SU-DHL-6 (cell line): ENCODE measurements around the gene NDC1.

Experiments
- H2AFZ ChIP-seq: fragments of 200-600 bp; sonication (generic); 2 replicates; pipeline ENCODE4 v1.6.1; 2014; ENCODE audit warnings: low read depth, mild to moderate bottlenecking, moderate library complexity, mixed read lengths, antibody characterized with exemption, low read length; ENCODE audit not compliant: severe bottlenecking
- H3F3A ChIP-seq: fragments of 200-600 bp; shearing (Covaris generic); 2 replicates; pipeline ENCODE4 v1.6.0; 2016; ENCODE audit warnings: antibody characterized with exemption, mild to moderate bottlenecking; ENCODE audit not compliant: insufficient read depth
- H3K27ac ChIP-seq: fragments of 200-600 bp; sonication (generic); 2 replicates; pipeline ENCODE4 v1.5.1; 2016; ENCODE audit warnings: low read depth, mild to moderate bottlenecking, low read length, moderate library complexity, mixed read lengths
- H3K27me3 ChIP-seq: fragments of 200-600 bp; sonication (generic), shearing (Covaris generic); 2 replicates; pipeline ENCODE4 v1.6.0; 2014; ENCODE audit warnings: mild to moderate bottlenecking, low read length
- H3K36me3 ChIP-seq: fragments of 200-600 bp; sonication (generic); 2 replicates; pipeline ENCODE4 v1.6.1; 2014; ENCODE audit warnings: mild to moderate bottlenecking, low read length, mixed read lengths
- H3K4me2 ChIP-seq: fragments of 300-600, 200-600 bp; shearing (Covaris generic), sonication (generic); 2 replicates; pipeline ENCODE4 v1.6.0; 2014; ENCODE audit warnings: low read length, low read depth, mild to moderate bottlenecking; ENCODE audit not compliant: poor library complexity, severe bottlenecking
- H3K4me3 ChIP-seq: fragments of 200-600 bp; sonication (generic); 2 replicates; pipeline ENCODE4 v1.5.1; 2014; ENCODE audit warnings: antibody characterized with exemption, low read length, mild to moderate bottlenecking, mixed read lengths; ENCODE audit not compliant: insufficient read depth, poor library complexity, severe bottlenecking
- H3K79me2 ChIP-seq: fragments of 200-600 bp; sonication (generic); 2 replicates; pipeline ENCODE4 v1.6.1; 2014; ENCODE audit warnings: mild to moderate bottlenecking, low read length, moderate library complexity; ENCODE audit not compliant: insufficient read depth
- H3K9ac ChIP-seq: fragments of 200-600 bp; sonication (generic); 2 replicates; pipeline ENCODE4 v1.7.0; 2014; ENCODE audit warnings: mild to moderate bottlenecking, low read length
- H3K9me2 ChIP-seq: fragments of 200-600 bp; sonication (generic); replicated peaks from 2 replicates; pipeline ENCODE4 v1.6.1; 2014; ENCODE audit warnings: low read length; ENCODE audit not compliant: insufficient read depth
- H3K9me3 ChIP-seq: fragments of 200-600 bp; sonication (generic); 2 replicates; pipeline ENCODE4 v1.6.1; 2014; ENCODE audit warnings: low read length, mixed read lengths; ENCODE audit not compliant: insufficient read depth
- H4K20me1 ChIP-seq: fragments of 200-600 bp; sonication (generic); 2 replicates; pipeline ENCODE4 v1.6.1; 2014; ENCODE audit warnings: low read depth, mild to moderate bottlenecking, antibody characterized with exemption, low read length, moderate library complexity, mixed read lengths
- EZH2phosphoT487 ChIP-seq: fragments of 200-600 bp; sonication (generic), shearing (Covaris generic); conservative IDR thresholded peaks from 2 replicates; pipeline ENCODE4 v1.6.1; 2018; ENCODE audit warnings: mild to moderate bottlenecking, antibody characterized with exemption, low read length, moderate library complexity, mixed read lengths
- TF ChIP-seq, protein P1 (sequence below): fragments of 200-600 bp; sonication (generic); IDR thresholded peaks from one replicate; pipeline ENCODE4 v1.5.1; 2017; ENCODE audit warnings: antibody characterized with exemption, mild to moderate bottlenecking, low read length, moderate library complexity; ENCODE audit not compliant: insufficient read depth, poor library complexity, severe bottlenecking

The NDC1 gene

DNA sequence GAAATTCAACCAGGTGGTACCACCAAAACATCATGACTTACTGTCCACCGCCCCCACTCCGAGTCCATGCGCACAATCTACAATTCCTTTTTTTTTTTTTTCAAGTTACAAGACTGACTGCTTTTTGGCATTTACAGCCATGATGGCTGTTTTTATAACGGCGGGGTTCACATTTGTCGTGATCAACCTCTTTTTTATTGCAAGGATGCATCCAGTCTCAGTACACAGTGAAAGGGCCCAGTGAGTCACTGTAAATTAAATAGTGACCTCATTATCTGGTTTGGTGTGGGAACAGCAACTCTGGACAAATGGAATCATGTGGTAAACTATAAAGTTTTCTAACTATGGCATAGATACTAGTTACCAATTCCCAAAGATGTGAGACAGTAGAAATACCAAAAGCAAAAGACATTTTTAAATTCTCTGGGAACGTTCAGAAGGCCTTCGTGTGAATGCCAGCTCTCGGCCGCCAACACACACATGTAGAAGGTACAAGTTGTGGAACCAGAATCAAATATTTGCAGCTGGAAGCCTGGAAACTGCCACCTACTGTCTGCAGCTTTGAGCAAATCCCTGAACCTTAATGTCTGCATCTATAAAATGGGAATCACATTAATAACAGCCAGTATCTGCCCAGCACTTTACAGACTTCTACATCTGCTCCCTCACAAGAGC is 104.0 kb downstream of the NDC1 start:
- Histone ChIP-seq H3K36me3 (no peaks in the 10 kb centered on the region), H3K4me3 (no peak overlapping the region), H3K27ac (no peak overlapping the region), H3K9me3 (no peaks in the 10 kb centered on the region), H3K9me2 (no peaks in the 10 kb centered on the region), H3K4me2 (no peak overlapping the region), H3K9ac (no peak overlapping the region), H3K79me2 (no peaks in the 10 kb centered on the region), H4K20me1 (no peaks in the 10 kb centered on the region), H3K27me3 (no peaks in the 10 kb centered on the region), H2AFZ (no peak overlapping the region), H3F3A (no peaks in the 10 kb centered on the region)
- no peak for TF ChIP-seq EZH2phosphoT487
- TF ChIP-seq, protein P1, sequence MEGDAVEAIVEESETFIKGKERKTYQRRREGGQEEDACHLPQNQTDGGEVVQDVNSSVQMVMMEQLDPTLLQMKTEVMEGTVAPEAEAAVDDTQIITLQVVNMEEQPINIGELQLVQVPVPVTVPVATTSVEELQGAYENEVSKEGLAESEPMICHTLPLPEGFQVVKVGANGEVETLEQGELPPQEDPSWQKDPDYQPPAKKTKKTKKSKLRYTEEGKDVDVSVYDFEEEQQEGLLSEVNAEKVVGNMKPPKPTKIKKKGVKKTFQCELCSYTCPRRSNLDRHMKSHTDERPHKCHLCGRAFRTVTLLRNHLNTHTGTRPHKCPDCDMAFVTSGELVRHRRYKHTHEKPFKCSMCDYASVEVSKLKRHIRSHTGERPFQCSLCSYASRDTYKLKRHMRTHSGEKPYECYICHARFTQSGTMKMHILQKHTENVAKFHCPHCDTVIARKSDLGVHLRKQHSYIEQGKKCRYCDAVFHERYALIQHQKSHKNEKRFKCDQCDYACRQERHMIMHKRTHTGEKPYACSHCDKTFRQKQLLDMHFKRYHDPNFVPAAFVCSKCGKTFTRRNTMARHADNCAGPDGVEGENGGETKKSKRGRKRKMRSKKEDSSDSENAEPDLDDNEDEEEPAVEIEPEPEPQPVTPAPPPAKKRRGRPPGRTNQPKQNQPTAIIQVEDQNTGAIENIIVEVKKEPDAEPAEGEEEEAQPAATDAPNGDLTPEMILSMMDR, result no peak

DNA sequence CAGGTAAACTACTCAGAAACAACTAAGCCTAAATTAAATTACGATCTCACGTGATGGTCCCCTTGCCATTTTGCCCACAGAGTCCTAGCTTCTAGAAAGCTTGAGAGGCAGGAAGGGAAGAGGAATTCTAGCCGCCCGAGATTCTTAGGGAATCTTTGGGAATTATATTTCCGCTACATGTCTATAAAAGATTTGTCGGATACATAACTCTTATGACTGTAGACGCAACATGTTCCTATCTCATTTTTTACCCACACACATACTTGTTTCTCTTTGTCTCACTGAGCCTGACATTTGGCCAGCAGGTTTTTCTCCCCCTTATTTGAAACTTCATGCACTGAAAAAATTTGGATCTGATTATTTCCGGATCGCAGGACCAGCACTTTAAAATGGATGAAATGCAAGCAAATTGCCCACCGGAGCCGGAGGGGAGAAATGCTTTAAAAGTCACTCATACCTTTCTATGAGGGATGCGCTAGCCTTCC is 104.6 kb downstream of the NDC1 start:
- Histone ChIP-seq H3K36me3 (no peaks in the 10 kb centered on the region), H3K9me2 (no peaks in the 10 kb centered on the region), H3K4me2 (no peak overlapping the region), H3F3A (no peaks in the 10 kb centered on the region), H3K4me3 (no peak overlapping the region), H3K27me3 (no peaks in the 10 kb centered on the region), H4K20me1 (no peaks in the 10 kb centered on the region), H3K27ac (no peak overlapping the region), H2AFZ (no peak overlapping the region), H3K79me2 (no peaks in the 10 kb centered on the region), H3K9ac (no peak overlapping the region), H3K9me3 (no peaks in the 10 kb centered on the region)
- TF ChIP-seq EZH2phosphoT487, result no peak
- TF ChIP-seq, protein P1, result no peak

DNA sequence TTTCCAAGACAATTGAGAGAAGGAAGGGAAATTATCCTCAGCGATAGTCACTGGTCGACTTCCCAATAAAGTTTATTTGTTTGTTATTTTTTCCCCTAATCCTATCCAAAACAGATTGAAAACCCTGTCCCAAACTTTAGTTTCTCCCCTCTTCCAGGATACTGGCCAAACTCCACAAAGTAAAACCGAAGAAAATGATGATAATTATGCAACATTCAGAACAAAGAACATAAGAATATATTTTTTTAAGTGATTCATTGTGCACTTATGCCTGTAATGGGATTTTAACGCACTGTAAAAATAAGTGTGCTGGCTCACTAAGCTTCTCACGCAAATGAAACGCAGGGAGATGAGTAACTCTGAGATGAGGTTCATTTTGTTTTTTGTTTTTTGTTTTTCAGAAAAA is 105.2 kb downstream of the NDC1 start:
- H3K9me2 ChIP-seq, result no peaks in the 10 kb centered on the region

More for the DNA sequence above, 105.2 kb downstream of the NDC1 start:
- Histone ChIP-seq H3K9me3 (no peaks in the 10 kb centered on the region), H2AFZ (no peak overlapping the region), H4K20me1 (no peaks in the 10 kb centered on the region), H3K4me2 (no peak overlapping the region), H3K36me3 (no peaks in the 10 kb centered on the region), H3K27ac (no peak overlapping the region), H3F3A (no peaks in the 10 kb centered on the region), H3K4me3 (no peak overlapping the region), H3K79me2 (no peaks in the 10 kb centered on the region), H3K27me3 (no peaks in the 10 kb centered on the region), H3K9ac (no peak overlapping the region)
- TF ChIP-seq, protein P1, result no peak
- no peak for TF ChIP-seq EZH2phosphoT487
